Fibroblast of lung (primary cell): Measurements from ENCODE around the gene ZNF470. TPM values are rescaled to one million over a fixed set of nuclear protein-coding genes. Genes with fewer than 3 reads are reported as not detected.

Source experiments
- DNase-seq, 2 donors: peaks; one replicate each; pipeline versions ENCODE4 v3.0.0 to v3.0.0-alpha.2; 2010; ENCODE audit warnings: low read depth in 2 of 2
- H2AFZ ChIP-seq: 2 replicates; pipeline ENCODE4 v1.5.1; 2012; ENCODE audit warnings: low read length, control low read depth, inconsistent platforms
- H3K27ac ChIP-seq: 2 replicates; pipeline ENCODE4 v1.5.1; 2011; ENCODE audit warnings: low read length, control low read depth; ENCODE audit not compliant: insufficient read depth
- H3K27me3 ChIP-seq: 2 replicates; pipeline ENCODE4 v1.5.1; 2011; ENCODE audit warnings: mild to moderate bottlenecking, low read length; ENCODE audit not compliant: control insufficient read depth, insufficient read depth
- H3K36me3 ChIP-seq: 2 replicates; pipeline ENCODE4 v1.5.1; 2011; ENCODE audit warnings: low read length; ENCODE audit not compliant: control insufficient read depth, insufficient read depth
- H3K4me1 ChIP-seq: 2 replicates; pipeline ENCODE4 v1.5.1; 2011; ENCODE audit warnings: low read length; ENCODE audit not compliant: control insufficient read depth, insufficient read depth; ENCODE audit errors: extremely low read depth
- H3K4me2 ChIP-seq: 2 replicates; pipeline ENCODE4 v1.5.1; 2011; ENCODE audit warnings: low read length, control low read depth; ENCODE audit not compliant: insufficient read depth; ENCODE audit errors: extremely low read depth
- H3K4me3 ChIP-seq, 4 experiments: fragments of 200-600 bp in 1 of 4; sonication (generic) in 1 of 4; replicated peaks in 1 of 4; 2 replicates each; pipeline ENCODE4 v1.5.1; 2011 to 2016; ENCODE audit warnings: low read length in 4 of 4, low read depth in 3 of 4, mild to moderate bottlenecking in 3 of 4, control low read depth in 2 of 4, inconsistent platforms in 1 of 4, mixed read lengths in 1 of 4; ENCODE audit not compliant: insufficient read depth in 1 of 4; ENCODE audit errors: control extremely low read depth in 1 of 4
- H3K79me2 ChIP-seq: 2 replicates; pipeline ENCODE4 v1.5.1; 2012; ENCODE audit warnings: mild to moderate bottlenecking, low read length, inconsistent platforms; ENCODE audit not compliant: control insufficient read depth, insufficient read depth
- H3K9ac ChIP-seq: 2 replicates; pipeline ENCODE4 v1.5.1; 2011; ENCODE audit warnings: mild to moderate bottlenecking, low read length, control low read depth; ENCODE audit not compliant: insufficient read depth
- H3K9me3 ChIP-seq: 2 replicates; pipeline ENCODE4 v1.5.1; 2012; ENCODE audit warnings: low read depth, low read length; ENCODE audit not compliant: control insufficient read depth, insufficient read depth
- H4K20me1 ChIP-seq: 2 replicates; pipeline ENCODE4 v1.5.1; 2011; ENCODE audit warnings: low read length; ENCODE audit not compliant: control insufficient read depth, insufficient read depth; ENCODE audit errors: extremely low read depth
- EZH2 ChIP-seq: IDR thresholded peaks from 2 replicates; pipeline ENCODE4 v1.5.1; 2012; ENCODE audit warnings: low read length, control low read depth, mild to moderate bottlenecking; ENCODE audit errors: missing control alignments
- polyA plus RNA-seq, 2 donors: library from polyadenylated mRNA; depleted of rRNA in 1 of 2; stranded (reverse) in 1 of 2; unstranded in 1 of 2; fragments of >200 nt; gene quantifications; 2 replicates each; pipeline ENCODE4 v1.2.1, GENCODE V29; 2011 to 2012; ENCODE audit warnings: missing spikeins in 1 of 2
- total RNA-seq: library from RNA; depleted of rRNA; stranded (reverse); fragments of >200 nt; gene quantifications from 2 replicates; pipeline ENCODE4 v1.2.1, GENCODE V29; 2014
- TF ChIP-seq, protein P1 (sequence below), 2 donors: IDR thresholded peaks in 1 of 2; conservative IDR thresholded peaks in 1 of 2; 1 replicate in 1 of 2; 2 replicates in 1 of 2; pipeline ENCODE4 v1.5.1; 2011 to 2012; ENCODE audit warnings: low read length in 2 of 2, control low read depth in 1 of 2, inconsistent platforms in 1 of 2, low read depth in 1 of 2, mild to moderate bottlenecking in 1 of 2

Gene ZNF470
- total and polyA plus RNA-seq, 2 donors (not counting 1 experiment from before 2014, with no cell fraction given), result 3.0 to 7.3 TPM

DNA sequence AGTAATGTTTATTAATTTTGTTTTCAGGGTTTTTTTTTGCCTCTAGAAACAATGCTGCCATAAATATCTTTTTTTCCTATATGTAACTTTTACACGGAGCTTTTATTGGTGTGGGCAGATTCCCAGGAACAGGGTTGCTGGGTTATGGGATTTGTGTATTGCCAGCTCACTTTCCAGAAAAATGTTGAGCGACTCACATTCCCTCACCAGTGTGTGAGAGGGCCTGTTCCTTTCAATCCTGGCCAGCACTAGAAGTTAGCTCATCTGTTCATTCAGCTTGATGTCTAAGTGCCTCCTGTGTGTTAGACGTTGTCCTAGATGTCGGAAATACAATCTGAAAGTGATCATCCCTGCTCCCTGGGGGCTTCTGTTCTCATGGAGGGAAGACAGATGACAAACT lies 30.4 kb downstream of the ZNF470 start:
- DNase-seq, result peak in 1 of 2 donors; percentile 36
- H2AFZ ChIP-seq, result no peak overlapping the region
- no peak overlapping the region for H3K4me3 ChIP-seq
- H3K4me2 ChIP-seq, result no peak overlapping the region
- no peak overlapping the region for H3K27ac ChIP-seq
- no peaks in the 10 kb centered on the region for H3K4me1 ChIP-seq
- no peaks in the 10 kb centered on the region for H3K9me3 ChIP-seq
- H3K79me2 ChIP-seq, result peaks cover 23% of the 10 kb centered on the region
- H3K9ac ChIP-seq, result no peak overlapping the region
- H4K20me1 ChIP-seq, result no peaks in the 10 kb centered on the region
- H3K36me3 ChIP-seq, result peaks cover 6% of the 10 kb centered on the region
- TF ChIP-seq EZH2, result no peak
- TF ChIP-seq, protein P1, sequence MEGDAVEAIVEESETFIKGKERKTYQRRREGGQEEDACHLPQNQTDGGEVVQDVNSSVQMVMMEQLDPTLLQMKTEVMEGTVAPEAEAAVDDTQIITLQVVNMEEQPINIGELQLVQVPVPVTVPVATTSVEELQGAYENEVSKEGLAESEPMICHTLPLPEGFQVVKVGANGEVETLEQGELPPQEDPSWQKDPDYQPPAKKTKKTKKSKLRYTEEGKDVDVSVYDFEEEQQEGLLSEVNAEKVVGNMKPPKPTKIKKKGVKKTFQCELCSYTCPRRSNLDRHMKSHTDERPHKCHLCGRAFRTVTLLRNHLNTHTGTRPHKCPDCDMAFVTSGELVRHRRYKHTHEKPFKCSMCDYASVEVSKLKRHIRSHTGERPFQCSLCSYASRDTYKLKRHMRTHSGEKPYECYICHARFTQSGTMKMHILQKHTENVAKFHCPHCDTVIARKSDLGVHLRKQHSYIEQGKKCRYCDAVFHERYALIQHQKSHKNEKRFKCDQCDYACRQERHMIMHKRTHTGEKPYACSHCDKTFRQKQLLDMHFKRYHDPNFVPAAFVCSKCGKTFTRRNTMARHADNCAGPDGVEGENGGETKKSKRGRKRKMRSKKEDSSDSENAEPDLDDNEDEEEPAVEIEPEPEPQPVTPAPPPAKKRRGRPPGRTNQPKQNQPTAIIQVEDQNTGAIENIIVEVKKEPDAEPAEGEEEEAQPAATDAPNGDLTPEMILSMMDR (conservative IDR thresholded peaks at IDR 0.05 in 1 of 2, IDR thresholded peaks at IDR 0.05 in 1 of 2; ENCODE audit: low read depth in 1 of 2, low read length in 2 of 2), result no peak
- no peaks in the 10 kb centered on the region for H3K27me3 ChIP-seq

DNA sequence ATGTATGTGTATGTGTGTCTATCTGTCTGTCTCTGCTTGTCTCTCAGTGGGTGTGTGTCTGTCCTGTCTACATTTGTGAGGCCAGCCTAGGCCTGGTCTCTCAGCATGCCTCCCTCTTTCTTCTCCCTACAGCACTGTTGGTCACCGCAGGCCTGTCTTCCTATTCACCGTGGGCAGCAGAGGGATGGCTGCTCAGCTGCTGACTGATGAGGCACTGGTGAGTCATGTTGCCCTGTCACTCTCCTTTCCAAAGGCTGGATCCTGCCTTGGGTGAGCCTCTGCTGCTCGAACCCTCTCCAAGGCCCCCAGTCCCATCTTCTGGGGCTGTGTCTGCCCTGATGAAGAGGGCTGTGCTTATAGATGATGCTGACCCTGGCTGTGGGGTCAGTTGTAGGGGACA lies 34.1 kb downstream of the ZNF470 start:
- Histone ChIP-seq H3K4me1 (no peaks in the 10 kb centered on the region), H3K36me3 (peaks cover 6% of the 10 kb centered on the region)
- peak in 1 of 2 donors; percentile 41 for DNase-seq

DNA sequence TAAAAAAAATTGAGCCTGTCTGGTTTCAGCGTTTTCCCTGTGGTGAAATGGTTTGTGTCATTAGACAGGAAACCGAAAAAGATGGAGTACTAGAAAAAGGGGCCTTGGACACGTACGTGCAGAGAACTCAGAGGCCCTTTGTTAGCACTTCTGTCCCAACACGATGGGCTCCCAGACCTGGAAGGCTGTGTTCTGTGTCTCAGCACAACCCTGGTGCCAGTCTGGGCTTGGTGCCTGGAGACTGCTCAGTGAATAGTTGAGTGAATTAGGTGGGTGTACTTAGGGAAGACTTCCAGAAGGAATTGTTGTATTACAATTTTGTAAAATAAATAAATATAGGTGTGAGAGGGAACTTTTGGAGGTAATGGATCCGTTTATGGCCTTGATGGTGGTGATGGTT lies 36.6 kb downstream of the ZNF470 start:
- Histone ChIP-seq H3K9me3 (no peaks in the 10 kb centered on the region), H3K27me3 (no peaks in the 10 kb centered on the region), H3K4me2 (no peak overlapping the region), H3K9ac (no peak overlapping the region), H2AFZ (no peak overlapping the region), H3K79me2 (peaks cover 10% of the 10 kb centered on the region), H3K27ac (no peak overlapping the region), H3K36me3 (peaks cover 6% of the 10 kb centered on the region), H4K20me1 (no peaks in the 10 kb centered on the region), H3K4me3 (no peak overlapping the region), H3K4me1 (no peaks in the 10 kb centered on the region)
- no peak for TF ChIP-seq EZH2
- TF ChIP-seq, protein P1 (conservative IDR thresholded peaks at IDR 0.05 in 1 of 2, IDR thresholded peaks at IDR 0.05 in 1 of 2; ENCODE audit: low read depth in 1 of 2, low read length in 2 of 2), result no peak
- DNase-seq, result peak in 1 of 2 donors; percentile 60

More for the DNA sequence above, 34.1 kb downstream of the ZNF470 start:
- Histone ChIP-seq H4K20me1 (no peaks in the 10 kb centered on the region), H3K79me2 (peaks cover 14% of the 10 kb centered on the region), H3K9ac (no peak overlapping the region), H3K4me3 (no peak overlapping the region), H3K9me3 (no peaks in the 10 kb centered on the region), H3K4me2 (no peak overlapping the region), H2AFZ (no peak overlapping the region), H3K27me3 (no peaks in the 10 kb centered on the region), H3K27ac (no peak overlapping the region)
- TF ChIP-seq, protein P1 (conservative IDR thresholded peaks at IDR 0.05 in 1 of 2, IDR thresholded peaks at IDR 0.05 in 1 of 2; ENCODE audit: low read depth in 1 of 2, low read length in 2 of 2), result no peak
- no peak for TF ChIP-seq EZH2
